Peyer's patch (tissue), 4 donors: ENCODE results near the gene LUZP1. TPM values are rescaled to one million over a fixed set of nuclear protein-coding genes. Genes with fewer than 3 reads are reported as not detected.

Experiments used
- DNase-seq, 3 donors: peaks; one replicate each; pipeline ENCODE4 v3.0.0-alpha.2; 2017 to 2019
- H3K27ac ChIP-seq, 4 donors: fragments of 200-600 bp; sonication (generic); one replicate each; pipeline ENCODE4 v1.5.1; 2016 to 2019
- H3K27me3 ChIP-seq, 2 donors: fragments of 200-600 bp; sonication (generic); one replicate each; pipeline ENCODE4 v1.5.1; 2019
- H3K36me3 ChIP-seq, 3 donors: fragments of 200-600 bp; sonication (generic); one replicate each; pipeline ENCODE4 v1.5.1; 2016 to 2019
- H3K4me1 ChIP-seq, 4 donors: fragments of 200-600 bp; sonication (generic); one replicate each; pipeline ENCODE4 v1.5.1; 2016 to 2019
- H3K4me3 ChIP-seq, 4 donors: fragments of 200-600 bp; sonication (generic); 1 replicate in 3 of 4; 2 replicates in 1 of 4; pipeline ENCODE4 v1.5.1; 2016 to 2019; ENCODE audit warnings: mild to moderate bottlenecking in 1 of 4
- H3K9me3 ChIP-seq, 4 donors: fragments of 200-600 bp; sonication (generic); one replicate each; pipeline ENCODE4 v1.5.1; 2016 to 2019; ENCODE audit warnings: mild to moderate bottlenecking in 1 of 4
- CTCF ChIP-seq, 6 experiments: fragments of 450-650 bp in 4 of 6; fragments of 200-600 bp in 2 of 6; sonication (generic) in 1 of 6; IDR thresholded peaks; one replicate each; pipeline ENCODE4 v1.5.1; 2017 to 2019; ENCODE audit warnings: antibody characterized with exemption in 6 of 6, mild to moderate bottlenecking in 3 of 6, moderate library complexity in 1 of 6
- POLR2A ChIP-seq, 2 donors: fragments of 450-650 bp; IDR thresholded peaks; one replicate each; pipeline ENCODE4 v1.5.1; 2017; ENCODE audit warnings: antibody characterized with exemption in 2 of 2, mild to moderate bottlenecking in 2 of 2, moderate library complexity in 2 of 2
- small RNA-seq, 2 donors: library from RNA; depleted of rRNA; stranded (forward); fragments of <200 nt; gene quantifications; one replicate each; pipeline ENCODE3, GENCODE V24; 2016
- total RNA-seq, 4 donors: library from RNA; depleted of rRNA; stranded (reverse); fragments of >200 nt; gene quantifications; one replicate each; pipeline ENCODE4 v1.1.0, GENCODE V29; 2016

The LUZP1 gene
- total RNA-seq, 4 donors from 2014 or later = 38.8 to 92.8 (median 70.4) TPM

GRCh38 chr1:23044035-23044434, 124.6 kb downstream of the LUZP1 start:
- no peak overlapping the region for H3K4me3 ChIP-seq
- no peak for DNase-seq
- H3K4me1 ChIP-seq = no peaks in the 10 kb centered on the region
- TF ChIP-seq CTCF (IDR thresholded peaks at IDR 0.05) (no peak), POLR2A (IDR thresholded peaks at IDR 0.05) (no peak)
- H3K27me3 ChIP-seq = no peaks in the 10 kb centered on the region
- H3K9me3 ChIP-seq = no peaks in the 10 kb centered on the region
- no peaks in the 10 kb centered on the region for H3K36me3 ChIP-seq
- no peak overlapping the region for H3K27ac ChIP-seq

GRCh38 chr1:23040509-23040908, 128.1 kb downstream of the LUZP1 start:
- TF ChIP-seq CTCF (IDR thresholded peaks at IDR 0.05) (no peak), POLR2A (IDR thresholded peaks at IDR 0.05) (no peak)
- H3K36me3 ChIP-seq = no peaks in the 10 kb centered on the region
- no peaks in the 10 kb centered on the region for H3K4me1 ChIP-seq
- H3K4me3 ChIP-seq = no peak overlapping the region
- H3K9me3 ChIP-seq = no peaks in the 10 kb centered on the region
- DNase-seq = no peak
- H3K27me3 ChIP-seq = no peaks in the 10 kb centered on the region
- H3K27ac ChIP-seq = no peak overlapping the region

- TF ChIP-seq POLR2A (IDR thresholded peaks at IDR 0.05) (no peak), CTCF (IDR thresholded peaks at IDR 0.05) (no peak)
- no peaks in the 10 kb centered on the region for H3K9me3 ChIP-seq
- H3K4me1 ChIP-seq = no peaks in the 10 kb centered on the region
- H3K27ac ChIP-seq = no peak overlapping the region
- H3K27me3 ChIP-seq = no peaks in the 10 kb centered on the region
- no peak for DNase-seq
- H3K4me3 ChIP-seq = no peak overlapping the region
- no peaks in the 10 kb centered on the region for H3K36me3 ChIP-seq
Measured at GRCh38 chr1:23039308-23039826, 129.3 kb downstream of the LUZP1 start.

- no peak for TF ChIP-seq POLR2A (IDR thresholded peaks at IDR 0.05)
- Histone ChIP-seq H3K4me3 (no peak overlapping the region), H3K27me3 (no peaks in the 10 kb centered on the region), H3K27ac (no peak overlapping the region), H3K9me3 (no peaks in the 10 kb centered on the region), H3K36me3 (no peaks in the 10 kb centered on the region), H3K4me1 (no peaks in the 10 kb centered on the region)
- no peak for DNase-seq
Measured at GRCh38 chr1:23037081-23037740, 131.4 kb downstream of the LUZP1 start.

GRCh38 chr1:23035823-23036452, 132.7 kb downstream of the LUZP1 start:
- Histone ChIP-seq H3K4me3 (no peak overlapping the region), H3K36me3 (no peaks in the 10 kb centered on the region), H3K27me3 (no peaks in the 10 kb centered on the region), H3K9me3 (no peaks in the 10 kb centered on the region), H3K27ac (no peak overlapping the region), H3K4me1 (no peaks in the 10 kb centered on the region)
- DNase-seq = no peak
- TF ChIP-seq CTCF (IDR thresholded peaks at IDR 0.05) (no peak), POLR2A (IDR thresholded peaks at IDR 0.05) (no peak)

Small RNA genes lying within 50 kb of the gene (small RNA-seq; reads per million reads assigned to genes)
- gene MIR3115 = 0 reads per million in 2 donors
- 0 reads per million in 2 donors for gene MIR4419A
- 0 reads per million in 2 donors for gene RNU6-135P
- 0 reads per million in 2 donors for gene RNU6-514P

Other genes starting within 250 kb of the LUZP1 start
- gene LACTBL1, start 196.0 kb downstream of the LUZP1 start, total RNA-seq = not detected
- not detected for gene TEX46, start 153.0 kb downstream of the LUZP1 start, total RNA-seq
- 100 to 1,000 TPM in 1 of 4 donors, 10 to 100 TPM in 3; 33.5 to 102 (median 40.9) TPM for gene KDM1A, start 149.4 kb downstream of the LUZP1 start, total RNA-seq
- 10 to 100 TPM in 2 of 4 donors, 1 to 10 TPM in 2; 2.5 to 23.1 (median 11.1) TPM for gene HTR1D, start 48.6 kb upstream of the LUZP1 start, total RNA-seq
- 100 to 1,000 TPM in 1 of 4 donors, 10 to 100 TPM in 3; 39.4 to 122 (median 54.8) TPM for gene HNRNPR, start 175.4 kb upstream of the LUZP1 start, total RNA-seq
- 10 to 100 TPM; 11.2 to 13.3 (median 12.0) TPM for gene ZNF436, start 201.0 kb upstream of the LUZP1 start, total RNA-seq